Parathyroid adenoma (tissue), 2 donors: ENCODE data around the gene NUDT7.

Experiments
- H2AFZ ChIP-seq: fragments of 300-600 bp; sonication (generic); one replicate; pipeline ENCODE4 v1.7.0; 2017; ENCODE audit warnings: antibody characterized with exemption, mild to moderate bottlenecking
- H3K27ac ChIP-seq: fragments of 300-600 bp; sonication (generic); one replicate; pipeline ENCODE4 v1.7.0; 2017
- H3K27me3 ChIP-seq: fragments of 300-600 bp; sonication (generic); one replicate; pipeline ENCODE4 v1.7.0; 2017; ENCODE audit warnings: low read length; ENCODE audit not compliant: control insufficient read depth, insufficient read depth
- H3K36me3 ChIP-seq: fragments of 300-600 bp; sonication (generic); one replicate; pipeline ENCODE4 v1.7.0; 2017; ENCODE audit warnings: low read length; ENCODE audit not compliant: control insufficient read depth, insufficient read depth
- H3K4me1 ChIP-seq: fragments of 300-600 bp; sonication (generic); one replicate; pipeline ENCODE4 v1.7.0; 2017; ENCODE audit warnings: control low read depth
- H3K4me2 ChIP-seq: fragments of 300-600 bp; sonication (generic); one replicate; pipeline ENCODE4 v1.7.0; 2017; ENCODE audit warnings: low read length
- H3K4me3 ChIP-seq: fragments of 300-600 bp; sonication (generic); one replicate; pipeline ENCODE4 v1.7.0; 2017; ENCODE audit warnings: low read depth, low read length
- H3K79me2 ChIP-seq: fragments of 300-600 bp; sonication (generic); one replicate; pipeline ENCODE4 v1.7.0; 2017; ENCODE audit warnings: control low read depth
- H3K9ac ChIP-seq: fragments of 300-600 bp; sonication (generic); one replicate; pipeline ENCODE4 v1.7.0; 2017; ENCODE audit warnings: mild to moderate bottlenecking
- H3K9me3 ChIP-seq: fragments of 300-600 bp; sonication (generic); one replicate; pipeline ENCODE4 v1.7.0; 2017; ENCODE audit warnings: low read length; ENCODE audit not compliant: control insufficient read depth
- TF ChIP-seq, protein P1 (sequence below): fragments of 300-600 bp; sonication (generic); IDR thresholded peaks from one replicate; pipeline ENCODE4 v1.7.0; 2017; ENCODE audit warnings: antibody characterized with exemption, mild to moderate bottlenecking
- donor health status: primary hyperparathyroidism.

The NUDT7 gene

DNA sequence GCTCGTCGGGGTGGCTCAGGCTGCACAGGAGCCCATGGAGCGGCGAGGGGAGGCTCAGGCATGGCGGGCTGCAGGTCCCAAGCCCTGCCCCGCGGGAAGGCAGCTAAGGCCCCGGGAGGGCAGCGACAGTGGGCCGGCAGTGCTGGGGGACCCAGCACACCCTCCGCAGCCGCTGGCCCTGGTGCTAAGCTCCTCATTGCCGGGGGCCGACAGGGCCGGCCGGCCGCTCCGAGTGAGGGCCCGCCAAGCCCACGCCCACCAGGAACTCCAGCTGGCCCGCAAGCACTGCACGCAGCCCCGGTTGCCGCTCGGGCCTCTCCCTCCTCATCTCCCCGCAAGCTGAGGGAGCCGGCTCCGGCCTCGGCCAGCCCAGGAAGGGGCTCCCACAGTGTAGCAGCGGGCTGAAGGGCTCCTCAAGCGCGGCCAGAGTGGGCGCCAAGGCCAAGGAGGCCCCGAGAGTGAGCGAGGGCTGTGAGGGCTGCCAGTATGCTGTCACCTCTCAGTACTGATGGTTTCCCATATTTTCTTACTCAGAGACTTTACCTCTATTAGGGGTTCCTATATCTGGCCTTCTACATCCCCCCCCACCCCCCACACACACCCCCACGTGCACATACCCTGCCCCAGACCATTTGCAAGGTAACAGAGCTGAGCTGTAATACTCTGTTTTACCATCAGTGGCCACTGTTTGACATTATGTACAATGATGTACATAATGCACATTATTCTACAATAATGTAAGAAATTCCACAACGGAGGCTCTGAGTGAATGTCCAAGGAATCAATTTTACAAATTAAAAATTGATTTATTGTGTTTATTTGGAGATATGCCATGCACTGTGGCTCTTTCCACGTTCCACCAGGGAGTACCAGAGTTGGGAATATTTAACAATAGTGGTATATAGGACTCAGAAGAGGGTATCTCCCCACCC is 62.4 kb downstream of the NUDT7 start:
- no peaks in the 10 kb centered on the region for H3K9me3 ChIP-seq
- H3K79me2 ChIP-seq: no peaks in the 10 kb centered on the region
- H3K4me1 ChIP-seq: no peaks in the 10 kb centered on the region
- no peak overlapping the region for H3K9ac ChIP-seq
- H3K4me2 ChIP-seq: no peak overlapping the region
- H3K36me3 ChIP-seq: no peaks in the 10 kb centered on the region
- TF ChIP-seq, protein P1, sequence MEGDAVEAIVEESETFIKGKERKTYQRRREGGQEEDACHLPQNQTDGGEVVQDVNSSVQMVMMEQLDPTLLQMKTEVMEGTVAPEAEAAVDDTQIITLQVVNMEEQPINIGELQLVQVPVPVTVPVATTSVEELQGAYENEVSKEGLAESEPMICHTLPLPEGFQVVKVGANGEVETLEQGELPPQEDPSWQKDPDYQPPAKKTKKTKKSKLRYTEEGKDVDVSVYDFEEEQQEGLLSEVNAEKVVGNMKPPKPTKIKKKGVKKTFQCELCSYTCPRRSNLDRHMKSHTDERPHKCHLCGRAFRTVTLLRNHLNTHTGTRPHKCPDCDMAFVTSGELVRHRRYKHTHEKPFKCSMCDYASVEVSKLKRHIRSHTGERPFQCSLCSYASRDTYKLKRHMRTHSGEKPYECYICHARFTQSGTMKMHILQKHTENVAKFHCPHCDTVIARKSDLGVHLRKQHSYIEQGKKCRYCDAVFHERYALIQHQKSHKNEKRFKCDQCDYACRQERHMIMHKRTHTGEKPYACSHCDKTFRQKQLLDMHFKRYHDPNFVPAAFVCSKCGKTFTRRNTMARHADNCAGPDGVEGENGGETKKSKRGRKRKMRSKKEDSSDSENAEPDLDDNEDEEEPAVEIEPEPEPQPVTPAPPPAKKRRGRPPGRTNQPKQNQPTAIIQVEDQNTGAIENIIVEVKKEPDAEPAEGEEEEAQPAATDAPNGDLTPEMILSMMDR: no peak
- H2AFZ ChIP-seq: no peak overlapping the region
- H3K4me3 ChIP-seq: no peak overlapping the region
- H3K27ac ChIP-seq: no peak overlapping the region
- H3K27me3 ChIP-seq: no peaks in the 10 kb centered on the region

DNA sequence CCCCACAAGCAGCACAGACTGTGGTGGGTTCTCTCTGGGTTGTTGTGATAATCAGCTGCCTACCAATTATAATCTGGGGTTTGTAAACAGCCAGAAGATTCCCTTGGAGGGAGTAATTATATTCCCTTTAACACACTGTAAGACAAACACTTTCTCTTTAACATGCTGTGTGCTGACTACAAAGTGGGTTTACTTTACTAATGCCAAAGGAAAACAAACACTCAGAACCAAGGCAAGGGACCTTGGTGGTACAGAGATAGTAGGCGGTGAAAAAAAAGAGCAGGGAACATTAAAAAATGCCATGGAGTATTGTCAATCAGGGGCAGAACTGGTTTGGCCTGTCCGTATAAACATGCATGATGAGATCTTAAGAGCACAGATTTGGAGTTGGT is 63.1 kb downstream of the NUDT7 start:
- TF ChIP-seq, protein P1: no peak
- H3K79me2 ChIP-seq: no peaks in the 10 kb centered on the region
- no peaks in the 10 kb centered on the region for H3K9me3 ChIP-seq
- H3K27me3 ChIP-seq: no peaks in the 10 kb centered on the region
- H3K36me3 ChIP-seq: no peaks in the 10 kb centered on the region
- no peaks in the 10 kb centered on the region for H3K4me1 ChIP-seq
- H3K9ac ChIP-seq: no peak overlapping the region
- no peak overlapping the region for H3K4me3 ChIP-seq
- H2AFZ ChIP-seq: no peak overlapping the region
- no peak overlapping the region for H3K27ac ChIP-seq
- H3K4me2 ChIP-seq: no peak overlapping the region

DNA sequence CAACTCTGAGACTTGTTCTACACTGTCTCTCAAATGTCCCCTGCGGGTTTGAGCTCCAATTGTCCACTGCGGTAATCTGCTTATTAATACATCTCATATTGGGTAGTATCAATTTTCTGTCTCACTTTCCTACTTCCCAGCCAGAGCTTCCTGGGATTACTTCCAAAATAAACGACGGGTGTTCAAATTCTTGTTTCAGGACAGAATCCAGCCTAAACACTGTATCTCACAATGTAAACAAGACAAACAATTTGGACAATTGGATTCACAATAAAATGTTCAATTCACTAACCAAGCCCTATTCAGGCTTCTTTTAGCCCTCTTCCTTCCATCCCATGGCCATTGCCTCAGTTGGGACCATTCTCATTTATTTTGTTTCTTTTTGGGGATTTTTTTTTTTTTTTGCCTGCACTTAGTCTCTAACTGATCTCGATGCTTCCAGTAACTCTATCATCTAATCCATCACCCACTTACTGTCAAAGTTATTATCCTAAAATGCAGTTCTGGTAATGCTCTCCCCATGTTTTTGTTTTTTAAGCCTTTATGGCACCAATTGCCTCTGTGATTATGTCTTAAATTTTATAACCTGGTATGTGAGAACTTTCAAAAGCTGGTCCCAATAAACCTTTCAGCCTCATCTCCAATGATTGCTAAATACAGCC is 64.0 kb downstream of the NUDT7 start:
- Histone ChIP-seq H3K4me1 (no peaks in the 10 kb centered on the region), H3K4me2 (no peak overlapping the region), H3K9ac (no peak overlapping the region), H3K4me3 (no peak overlapping the region), H3K27ac (no peak overlapping the region), H3K36me3 (no peaks in the 10 kb centered on the region), H3K9me3 (no peaks in the 10 kb centered on the region), H3K27me3 (no peaks in the 10 kb centered on the region), H3K79me2 (no peaks in the 10 kb centered on the region), H2AFZ (no peak overlapping the region)
- TF ChIP-seq, protein P1: no peak

DNA sequence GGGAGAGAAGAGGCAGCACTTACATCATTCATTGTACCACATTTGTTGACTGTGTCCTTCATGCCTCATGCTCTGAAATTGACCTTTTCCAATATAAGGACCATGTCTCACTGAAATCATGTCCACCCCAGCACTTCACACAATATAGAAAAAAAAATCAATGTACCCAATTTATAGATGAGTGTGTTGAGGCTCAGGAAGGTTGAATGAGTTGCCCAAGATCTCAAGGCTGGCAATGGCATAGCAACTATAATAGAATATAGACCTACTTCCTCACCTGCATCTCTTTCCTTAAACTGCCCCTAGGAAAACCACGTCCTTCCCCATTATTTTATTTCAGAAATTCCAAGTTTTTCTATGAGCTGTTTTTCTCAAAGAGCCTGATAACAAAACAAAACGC is 65.1 kb downstream of the NUDT7 start:
- no peak overlapping the region for H3K4me2 ChIP-seq
- H3K4me3 ChIP-seq: no peak overlapping the region
- H3K27ac ChIP-seq: no peak overlapping the region
- no peaks in the 10 kb centered on the region for H3K27me3 ChIP-seq
- H3K79me2 ChIP-seq: no peaks in the 10 kb centered on the region
- no peaks in the 10 kb centered on the region for H3K4me1 ChIP-seq
- no peaks in the 10 kb centered on the region for H3K9me3 ChIP-seq
- H3K9ac ChIP-seq: no peak overlapping the region
- no peak overlapping the region for H2AFZ ChIP-seq
- no peaks in the 10 kb centered on the region for H3K36me3 ChIP-seq
- TF ChIP-seq, protein P1: no peak
